Activated gamma-delta T cell (primary cell): ENCODE measurements around the gene ELF2.
"Not testable (repeated sequence)": the region's sequence is repeated elsewhere in the genome, so short reads cannot be mapped to it uniquely, and the experiment has no call there.

Source experiments
- DNase-seq: peaks from one replicate; lab custom pipeline; 2025; lab: John Stamatoyannopoulos, UW

The ELF2 gene

DNA sequence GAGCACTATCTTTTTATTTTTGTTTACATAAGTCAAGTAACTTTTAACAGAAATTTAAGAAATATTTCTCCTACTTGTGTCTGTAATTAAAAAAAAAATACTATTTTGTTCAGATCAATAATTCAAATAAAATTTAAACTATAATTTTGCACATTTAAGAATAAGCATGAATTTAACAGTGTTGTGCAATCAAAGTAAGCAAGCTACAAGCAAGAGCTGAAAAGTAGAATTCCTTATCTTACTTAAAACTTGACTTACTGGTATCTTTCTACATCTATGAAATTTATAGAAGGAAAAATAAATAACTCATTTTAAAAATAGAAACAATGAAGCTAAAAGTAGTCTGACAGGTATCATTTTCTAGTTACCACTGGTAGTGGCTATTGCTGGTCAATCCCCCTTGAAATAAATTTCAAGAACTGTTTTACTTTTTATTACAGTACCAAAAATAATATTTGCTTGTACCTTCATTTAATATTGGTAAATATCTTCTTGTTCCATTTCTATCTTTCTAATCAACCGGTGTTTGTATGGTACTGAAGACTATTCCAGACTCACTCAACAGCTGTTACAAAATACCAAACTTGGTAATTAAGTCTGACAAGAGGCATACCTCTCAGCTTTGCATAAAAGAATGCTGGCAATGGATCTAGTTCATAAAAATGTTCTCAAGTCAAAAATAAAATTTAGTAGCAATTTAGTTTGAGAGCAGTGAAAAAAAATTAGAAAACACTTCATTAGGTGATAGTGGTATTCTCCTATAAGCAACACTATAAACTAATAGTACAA, 99.3 kb downstream of the ELF2 start:
- no peak for DNase-seq

- no peak for DNase-seq
Measured at GRCh38 chr4:139076016-139076744, 100.8 kb downstream of the ELF2 start.

- DNase-seq = no peak
Measured at GRCh38 chr4:139060591-139060990, 116.4 kb downstream of the ELF2 start.

GRCh38 chr4:139059026-139059425, 118.0 kb downstream of the ELF2 start:
- not testable (repeated sequence) for DNase-seq

DNA sequence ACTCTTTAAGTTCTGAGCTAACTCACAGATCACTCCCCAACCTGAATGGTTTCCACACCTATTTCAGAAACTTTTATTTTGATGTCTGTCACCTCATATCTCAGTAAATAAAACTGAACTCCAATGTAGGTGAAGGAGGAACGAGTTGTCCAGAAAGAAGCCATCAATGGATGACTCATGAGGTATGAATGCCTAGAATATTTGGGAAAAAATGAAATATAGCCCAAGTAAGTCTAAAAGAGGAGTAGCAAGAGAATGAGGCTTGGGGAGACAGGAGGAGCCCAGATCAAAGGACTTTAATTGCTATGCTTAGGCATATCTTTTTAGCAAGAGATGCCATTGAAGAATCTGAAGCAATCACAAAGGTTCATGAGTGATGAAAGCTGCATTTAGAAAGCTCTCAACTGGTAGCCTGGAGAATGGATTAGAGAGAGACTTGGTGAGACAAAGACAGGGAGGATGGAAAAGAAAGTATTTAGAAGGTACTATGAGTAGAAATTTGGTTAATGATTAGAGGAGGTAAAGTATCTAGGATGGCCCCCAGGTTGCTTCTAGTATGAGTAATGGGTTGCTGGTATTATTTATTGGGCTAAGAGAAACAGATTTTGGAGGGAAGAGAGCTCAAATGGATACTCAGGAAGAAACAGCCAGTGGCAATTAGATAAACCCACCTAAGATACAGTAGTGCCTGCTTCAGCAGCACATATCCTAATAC, 122.1 kb downstream of the ELF2 start:
- no peak for DNase-seq

DNA sequence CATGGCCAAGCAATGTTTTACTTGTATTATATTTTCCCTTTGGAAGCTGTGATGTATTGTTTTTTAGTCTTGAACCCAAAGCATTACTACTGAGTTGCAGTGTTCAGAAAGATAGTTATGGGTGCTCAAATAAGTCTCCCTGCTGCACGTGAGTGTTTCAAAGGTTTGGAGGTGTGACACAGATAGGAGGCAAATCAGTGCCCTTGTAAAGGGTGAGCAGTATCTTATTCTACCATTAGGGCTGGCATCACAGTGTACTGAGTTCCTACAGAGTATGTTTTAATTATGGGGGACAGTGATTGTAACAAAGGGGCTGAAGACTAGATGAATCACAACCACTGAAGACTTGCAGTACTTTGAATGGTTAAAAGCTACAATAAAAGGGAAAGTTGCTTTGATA, 123.1 kb downstream of the ELF2 start:
- no peak for DNase-seq

- DNase-seq = no peak
Measured at GRCh38 chr4:139050446-139050845, 126.6 kb downstream of the ELF2 start.

DNA sequence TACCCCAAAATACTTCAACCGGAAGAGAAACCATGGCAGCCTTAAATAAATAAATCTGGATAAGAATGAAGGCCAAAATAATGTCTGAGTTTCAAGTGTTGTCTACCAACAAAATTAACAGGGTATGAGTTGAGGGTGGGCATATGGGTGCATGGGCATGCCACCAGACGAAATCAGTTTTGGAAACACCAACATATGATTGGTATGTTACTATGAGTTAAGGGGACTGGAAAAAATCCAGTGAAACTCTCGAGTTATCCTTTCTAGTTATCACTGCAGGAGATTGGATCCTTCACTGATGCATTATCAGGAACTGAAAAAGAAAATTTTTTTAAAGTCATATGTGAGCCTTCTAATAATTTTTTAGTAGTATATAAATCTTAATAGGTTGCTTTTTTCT, 129.0 kb downstream of the ELF2 start:
- DNase-seq = no peak

- DNase-seq = no peak
Measured at GRCh38 chr4:139044291-139044690, 132.7 kb downstream of the ELF2 start.

DNA sequence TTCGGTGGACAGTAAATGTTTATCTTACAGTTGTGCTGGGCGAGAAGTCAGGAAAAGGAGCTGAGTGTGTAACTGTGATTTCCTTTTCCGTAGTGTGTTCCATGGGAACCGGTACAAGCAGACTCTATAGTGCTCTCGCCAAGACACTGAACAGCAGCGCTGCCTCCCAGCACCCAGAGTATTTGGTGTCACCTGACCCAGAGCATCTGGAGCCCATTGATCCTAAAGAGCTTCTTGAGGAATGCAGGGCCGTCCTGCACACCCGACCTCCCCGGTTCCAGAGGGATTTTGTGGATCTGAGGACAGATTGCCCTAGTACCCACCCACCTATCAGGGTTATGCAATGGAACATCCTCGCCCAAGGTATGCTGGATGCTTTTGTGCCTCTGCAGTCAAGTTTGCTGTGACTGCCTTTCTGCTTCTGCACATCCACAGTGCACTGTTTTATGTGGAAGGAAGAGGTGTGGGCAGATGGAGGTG, 134.0 kb downstream of the ELF2 start:
- no peak for DNase-seq

DNA sequence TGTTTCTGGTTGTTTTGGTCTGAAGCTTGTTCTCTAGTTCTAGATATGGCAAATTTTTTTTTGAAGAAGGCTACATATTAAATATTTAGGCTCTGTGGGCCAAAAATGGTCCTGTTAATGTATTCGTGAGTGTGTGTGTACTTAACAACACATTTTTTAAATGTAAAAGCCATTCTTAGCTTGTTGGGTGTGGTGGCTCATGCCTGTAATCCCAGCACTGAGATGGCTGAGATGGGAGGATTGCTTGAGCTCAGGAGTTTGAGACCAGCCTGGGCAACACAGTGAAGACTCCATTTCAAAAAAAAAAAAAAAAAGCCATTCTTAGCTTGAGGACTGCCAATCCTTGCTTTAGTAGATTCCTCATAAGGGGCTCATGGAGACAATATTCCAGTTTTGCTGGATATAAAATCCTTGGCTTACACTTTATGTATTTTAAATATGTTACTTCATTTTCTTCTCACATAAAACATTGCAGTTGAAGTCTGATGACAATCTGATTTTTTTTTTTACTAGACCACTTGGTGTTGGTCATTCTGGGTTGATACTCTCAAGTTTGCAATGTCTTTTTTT, 138.1 kb downstream of the ELF2 start:
- DNase-seq = no peak

- DNase-seq = no peak
Measured at GRCh38 chr4:139036885-139037284, 140.1 kb downstream of the ELF2 start.

GRCh38 chr4:139035650-139036049, 141.4 kb downstream of the ELF2 start:
- no peak for DNase-seq

DNA sequence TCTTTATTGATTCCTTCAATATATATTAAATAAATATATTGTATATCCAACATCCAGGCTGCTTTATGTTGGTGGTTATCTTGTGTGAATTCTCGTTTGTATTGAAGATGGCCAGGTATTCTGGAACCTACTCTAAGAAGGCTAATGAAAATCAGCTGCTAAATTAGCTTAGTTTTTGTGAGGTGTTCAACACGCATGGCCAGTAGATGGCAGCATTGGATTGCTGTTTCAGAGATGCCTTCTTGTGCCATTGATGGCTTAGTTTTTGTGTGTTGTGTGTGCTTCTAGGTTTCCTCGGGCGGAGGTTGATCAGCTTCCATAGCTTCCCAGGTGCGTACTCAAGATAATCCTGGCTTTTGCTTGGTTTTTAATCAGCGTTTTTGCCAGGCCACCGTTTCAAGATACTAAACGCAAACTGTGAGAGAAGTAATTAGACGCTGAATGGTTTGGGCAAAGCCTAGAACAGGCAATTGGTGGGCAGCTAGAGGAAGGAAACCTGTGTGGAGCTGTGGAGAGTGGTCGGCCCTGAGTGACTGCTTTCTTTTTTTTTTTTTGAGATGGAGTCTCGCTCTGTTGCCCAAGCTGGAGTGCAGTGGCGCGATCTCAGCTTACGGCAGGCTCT, 146.3 kb downstream of the ELF2 start:
- no peak for DNase-seq

GRCh38 chr4:139029866-139030363, 147.1 kb downstream of the ELF2 start:
- not testable (repeated sequence) for DNase-seq

DNA sequence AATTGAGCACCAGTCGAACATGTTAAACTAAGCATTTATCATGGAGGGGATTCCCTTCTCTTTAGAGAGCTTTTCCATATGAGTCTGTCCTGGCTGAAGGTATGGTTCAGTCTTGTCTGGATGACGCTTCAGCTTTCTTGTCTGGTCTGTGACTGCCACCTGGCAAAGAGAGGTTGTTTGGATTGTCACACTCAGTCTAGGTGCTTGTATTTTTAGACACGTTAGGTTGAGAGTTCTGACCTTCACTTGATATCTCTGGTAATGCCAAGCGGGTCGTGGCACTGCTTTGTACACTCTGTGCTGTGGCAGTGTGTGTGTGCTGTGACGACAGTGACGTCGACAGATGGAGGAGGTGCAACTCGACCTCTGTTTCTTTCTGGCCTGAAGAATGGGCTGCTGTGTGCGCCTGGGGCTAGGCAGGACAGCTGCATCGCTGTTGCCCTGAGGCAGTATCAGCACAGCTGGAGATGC, 148.8 kb downstream of the ELF2 start:
- DNase-seq = no peak

DNA sequence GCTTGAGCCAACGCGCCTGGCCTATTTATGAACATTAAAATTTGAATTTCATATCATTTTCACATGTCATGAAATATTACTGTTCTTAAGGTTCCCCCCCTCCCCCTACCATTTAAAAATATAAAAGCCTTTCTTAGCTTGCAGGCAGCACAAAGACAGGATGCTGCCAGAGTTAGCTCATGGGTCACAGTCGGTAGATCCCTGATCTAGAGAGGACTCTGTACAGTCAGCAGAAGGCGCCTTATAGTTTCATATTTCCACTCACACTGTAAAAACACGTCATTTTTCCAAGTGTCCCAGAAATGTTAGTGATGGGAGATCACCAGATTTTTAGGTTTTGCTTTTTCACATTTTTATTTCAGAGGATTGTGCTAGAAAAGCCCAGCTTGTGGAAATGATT, 149.2 kb downstream of the ELF2 start:
- no peak for DNase-seq

DNA sequence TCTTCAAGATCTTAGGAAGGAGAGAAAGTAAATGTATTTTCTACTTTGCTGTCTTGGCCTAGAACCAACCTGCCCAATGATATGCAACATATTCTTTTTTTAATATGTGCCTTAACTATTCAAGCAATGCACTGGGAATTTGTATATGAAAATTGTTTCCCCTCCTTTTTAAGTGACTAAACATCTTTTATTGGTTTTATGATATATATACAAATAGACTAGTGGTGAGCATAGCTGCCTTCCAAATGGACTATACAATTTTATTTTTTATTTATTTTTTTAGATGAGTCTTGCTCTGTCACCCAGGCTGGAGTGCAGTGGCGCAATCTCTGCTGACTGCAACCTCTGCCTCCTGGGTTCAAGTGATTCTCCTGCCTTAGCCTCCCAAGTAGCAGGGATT, 151.2 kb downstream of the ELF2 start:
- no peak for DNase-seq

DNA sequence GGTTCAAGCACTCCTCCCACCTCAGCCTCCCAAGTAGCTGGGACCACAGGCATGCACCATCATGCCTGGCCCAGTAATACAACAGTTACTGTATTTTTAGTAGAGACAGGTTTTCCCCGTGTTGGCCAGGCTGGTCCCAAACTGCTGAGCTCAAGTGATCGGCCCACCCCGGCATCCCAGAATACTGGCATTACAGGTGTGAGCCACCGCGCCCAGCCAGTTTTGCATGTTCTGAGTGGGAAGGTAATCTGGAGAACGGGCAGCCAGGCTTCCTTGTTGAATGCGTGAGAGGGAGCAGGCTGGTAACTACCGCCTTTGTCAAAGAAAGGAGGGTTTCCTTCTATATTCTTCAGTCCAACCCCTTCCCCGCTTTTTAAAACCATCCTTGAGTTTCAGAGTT, 152.3 kb downstream of the ELF2 start:
- no peak for DNase-seq

DNA sequence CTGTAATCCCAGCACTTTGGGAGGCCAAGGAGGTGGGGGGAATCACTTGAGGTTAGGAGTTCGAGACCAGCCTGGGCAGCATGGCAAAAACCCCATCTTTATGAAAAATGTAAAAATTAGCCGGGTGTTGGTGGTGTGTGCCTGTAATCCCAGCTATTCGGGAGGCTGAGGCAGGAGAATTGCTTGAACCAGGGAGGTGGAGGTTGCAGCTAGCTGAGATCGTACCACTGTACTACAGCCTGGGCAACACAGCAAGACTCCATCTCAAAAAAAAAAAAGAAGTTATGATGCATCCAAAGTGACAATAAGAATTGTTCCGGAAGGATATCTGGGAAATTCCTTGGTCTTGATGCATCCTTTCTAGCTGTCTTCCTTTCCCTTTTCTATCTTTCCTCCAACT, 154.2 kb downstream of the ELF2 start:
- no peak for DNase-seq

- not testable (repeated sequence) for DNase-seq
Measured at GRCh38 chr4:139021071-139021470, 155.9 kb downstream of the ELF2 start.

- no peak for DNase-seq
Measured at GRCh38 chr4:139020384-139020783, 156.6 kb downstream of the ELF2 start.
